Right lobe of liver (tissue), 6 donors: ENCODE data around the gene CAT. TPM values are rescaled to one million over a fixed set of nuclear protein-coding genes. Genes with fewer than 3 reads are reported as not detected.

Source experiments
- ATAC-seq, 4 donors: fragments of 200-7000 bp; cut with Tn5 transposase; one replicate each; pipeline ENCODE4 v1.9.1; 2020; ENCODE audit warnings: mild to moderate bottlenecking in 4 of 4, moderate library complexity in 4 of 4
- DNase-seq, 3 donors: peaks; one replicate each; pipeline ENCODE4 v3.0.0-alpha.2; 2020
- H3K27ac ChIP-seq, 3 donors: fragments of 200-600 bp; one replicate each; pipeline ENCODE4 v1.8.0; 2022
- H3K27me3 ChIP-seq, 2 donors: fragments of 200-600 bp; one replicate each; pipeline ENCODE4 v1.8.0; 2022
- H3K36me3 ChIP-seq, 4 donors: fragments of 200-600 bp; sonication (generic) in 1 of 4; one replicate each; pipeline versions ENCODE4 v1.5.1 to v1.8.0; 2017 to 2022; ENCODE audit warnings: control low read depth in 1 of 4
- H3K4me1 ChIP-seq, 4 donors: fragments of 200-600 bp; sonication (generic) in 1 of 4; one replicate each; pipeline versions ENCODE4 v1.5.1 to v1.8.0; 2017 to 2022; ENCODE audit warnings: control low read depth in 1 of 4
- H3K4me3 ChIP-seq, 3 donors: fragments of 200-600 bp; one replicate each; pipeline ENCODE4 v1.8.0; 2022
- H3K9me3 ChIP-seq, 4 donors: fragments of 200-600 bp; sonication (generic) in 1 of 4; one replicate each; pipeline versions ENCODE4 v1.5.1 to v1.8.0; 2017 to 2022; ENCODE audit warnings: control low read depth in 1 of 4
- CTCF ChIP-seq, 4 donors: fragments of 200-600 bp in 3 of 4; fragments of 450-650 bp in 1 of 4; IDR thresholded peaks; one replicate each; pipeline versions ENCODE4 v1.5.1 to v1.8.0; 2016 to 2022; ENCODE audit warnings: antibody characterized with exemption in 4 of 4, mild to moderate bottlenecking in 2 of 4
- POLR2A ChIP-seq: fragments of 450-650 bp; IDR thresholded peaks from one replicate; pipeline ENCODE4 v1.6.1; 2017; ENCODE audit warnings: antibody characterized with exemption, mild to moderate bottlenecking
- WGBS: methylation state at CpG from one replicate; pipeline ENCODE4 v1.1.6; 2018; ENCODE audit warnings: low coverage, low lambda C conversion rate; ENCODE audit not compliant: insufficient coverage; ENCODE audit errors: missing lambda C conversion rate; 5-methylcytosine and 5-hydroxymethylcytosine counted together
- intact Hi-C, 2 donors: fragments of 100-400 bp; cut with DNase I; formaldehyde crosslinking; loops; one replicate each; pipeline versions ENCODE4 v1.11.2 to v1.14.1; 2022
- total RNA-seq, 6 experiments: library from RNA; depleted of rRNA in 2 of 6; stranded (reverse); fragments of >200 nt in 2 of 6; fragmentation: NEBNext Ultra II Directional in 3 of 6; extraction: Animal tissue kit (Norgen Biotek cat#: 25700) in 3 of 6; gene quantifications; one replicate each; pipeline versions ENCODE4 v1.1.0 to v1.2.4, GENCODE V29; 2016 to 2023
- donor health status: DM: no; HTN: yes; CAD: no.
- donor health status: DM: no; HTN: no; CAD: no.
- donor health status: DM: no; HTN: no; CAD: no.
- donor health status: DM: no; HTN: yes; CAD: no.
- donor health status: DM: no; HTN: yes; CAD: no.

CAT gene
- total RNA-seq, 6 experiments from 2014 or later = 212 to 450 (median 330) TPM

- Histone ChIP-seq H3K36me3 (no peaks in the 10 kb centered on the region), H3K4me1 (peaks cover 0 to 36% (median 14%) of the 10 kb centered on the region in 4 donors), H3K27me3 (no peaks in the 10 kb centered on the region), H3K4me3 (no peak overlapping the region), H3K27ac (no peak overlapping the region), H3K9me3 (no peaks in the 10 kb centered on the region)
- intact Hi-C loops = no loop called here
- 59% methylated on average over 4 of the region's 5 CpGs for WGBS
- ATAC-seq = no peak
- TF ChIP-seq CTCF (IDR thresholded peaks at IDR 0.05) = no peak
- no peak for TF ChIP-seq POLR2A
- DNase-seq = no peak
These were observed 67.1 kb downstream of the CAT start for GRCh38 chr11:34505874-34506273.

DNA sequence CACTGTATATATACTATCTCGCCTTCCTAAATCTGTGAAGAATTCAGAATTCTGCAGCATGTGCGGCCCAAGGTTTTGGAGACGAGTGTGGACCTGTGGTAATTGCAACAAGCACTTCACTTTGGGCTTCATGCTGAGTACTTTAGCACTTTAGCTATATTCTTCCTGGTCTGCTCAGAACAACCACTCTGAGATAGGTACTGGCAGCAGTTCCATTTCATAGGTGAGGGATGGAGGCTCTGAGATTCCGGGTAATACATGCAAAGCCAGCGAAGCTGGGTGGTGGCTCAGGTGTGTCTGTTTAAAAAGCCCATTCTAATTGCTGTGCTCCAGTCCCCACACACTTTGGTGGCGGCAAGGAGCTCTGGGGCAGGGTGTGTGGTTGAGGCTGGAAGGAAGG lies 68.4 kb downstream of the CAT start:
- Histone ChIP-seq H3K9me3 (no peaks in the 10 kb centered on the region), H3K4me1 (peaks cover 0 to 25% (median 6%) of the 10 kb centered on the region in 4 donors), H3K4me3 (no peak overlapping the region), H3K27ac (no peak overlapping the region), H3K36me3 (no peaks in the 10 kb centered on the region), H3K27me3 (no peaks in the 10 kb centered on the region)
- DNase-seq (no peak), ATAC-seq (no peak)
- 68% methylated on average over 4 of the region's 6 CpGs for WGBS
- intact Hi-C loops = no loop called here
- TF ChIP-seq POLR2A (no peak), CTCF (IDR thresholded peaks at IDR 0.05) (no peak)

DNA sequence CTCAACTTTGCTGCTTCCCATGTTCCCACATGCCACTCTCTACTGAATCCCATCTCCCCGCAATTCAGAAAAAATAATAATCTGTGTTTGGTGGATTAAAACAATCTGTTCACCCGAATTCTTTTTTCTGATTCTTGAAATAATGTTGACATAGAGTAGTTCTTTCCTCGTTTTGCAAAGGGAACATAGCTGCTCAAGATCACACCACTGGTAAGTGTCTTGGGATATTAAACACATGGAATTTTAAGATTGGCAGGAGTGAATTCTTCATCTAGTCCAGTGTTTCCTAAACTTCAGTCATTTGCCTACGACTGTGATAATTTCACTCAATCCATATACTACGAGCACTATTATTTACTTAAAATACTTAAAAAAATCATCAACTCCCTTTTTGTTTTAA lies 68.9 kb downstream of the CAT start:
- no peak for DNase-seq
- no peak for TF ChIP-seq CTCF (IDR thresholded peaks at IDR 0.05)
- TF ChIP-seq POLR2A = no peak
- Histone ChIP-seq H3K4me1 (peaks cover 0 to 20% (median 2%) of the 10 kb centered on the region in 4 donors), H3K4me3 (no peak overlapping the region), H3K36me3 (no peaks in the 10 kb centered on the region), H3K27ac (no peak overlapping the region), H3K9me3 (no peaks in the 10 kb centered on the region), H3K27me3 (no peaks in the 10 kb centered on the region)
- intact Hi-C loops = no loop called here
- ATAC-seq = no peak
- 76% methylated on average over 4 of the region's 5 CpGs for WGBS

DNA sequence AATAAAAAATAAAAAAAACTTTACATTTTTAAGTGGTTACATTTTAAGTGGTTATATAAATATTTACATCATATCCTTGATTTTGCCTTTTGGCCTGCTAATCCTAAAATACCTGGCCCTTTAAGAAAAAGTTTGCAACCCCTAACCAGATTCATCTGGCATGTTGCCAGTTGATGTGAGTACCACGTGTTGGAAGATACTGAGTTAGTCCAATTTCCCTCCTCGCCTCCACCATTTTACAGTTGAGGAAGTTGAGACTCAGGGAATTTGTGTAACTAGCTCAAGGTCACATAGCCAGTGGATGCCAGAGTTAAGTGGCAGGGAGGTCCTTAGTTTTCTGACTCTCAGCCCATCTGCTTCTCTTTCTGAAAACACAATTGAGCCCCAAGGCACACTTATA lies 69.8 kb downstream of the CAT start:
- TF ChIP-seq CTCF (IDR thresholded peaks at IDR 0.05) (no peak), POLR2A (no peak)

More for the DNA sequence above, 69.8 kb downstream of the CAT start:
- Histone ChIP-seq H3K9me3 (no peaks in the 10 kb centered on the region), H3K36me3 (no peaks in the 10 kb centered on the region), H3K4me1 (peaks cover 0 to 15% (median 2%) of the 10 kb centered on the region in 4 donors), H3K4me3 (no peak overlapping the region), H3K27ac (no peak overlapping the region), H3K27me3 (no peaks in the 10 kb centered on the region)
- intact Hi-C loops = no loop called here
- ATAC-seq = no peak
- DNase-seq = no peak
- 17% methylated on average over 2 of the region's 2 CpGs for WGBS
